Measurements from ENCODE around the gene MVK.

- TF ChIP-seq EZH2phosphoT487 (IDR thresholded peaks at IDR 0.05; ENCODE audit: insufficient read depth, low read depth) (no peak), EZH2 (IDR thresholded peaks at IDR 0.05; ENCODE audit: insufficient read depth, poor library complexity, severe bottlenecking) (no peak)
These were observed 16.2 kb downstream of the MVK start for GRCh38 chr12:109589691-109590245.

Data from GM23248 (cell line).